DOHH2 (cell line): Measurements from ENCODE around the gene CTAG1B.
"Not testable (repeated sequence)": the region's sequence is repeated elsewhere in the genome, so short reads cannot be mapped to it uniquely, and the experiment has no call there.

Experiments
- H3F3A ChIP-seq: fragments of 200-600 bp; sonication (generic), shearing (Covaris generic); 2 replicates; pipeline ENCODE4 v1.6.0; 2016; ENCODE audit warnings: antibody characterized with exemption, mild to moderate bottlenecking; ENCODE audit not compliant: control insufficient read depth, insufficient read depth
- H3K27ac ChIP-seq: fragments of 200-600 bp; sonication (generic); 2 replicates; pipeline ENCODE4 v1.5.1; 2014; ENCODE audit warnings: low read depth, mild to moderate bottlenecking, low read length, moderate library complexity
- H3K27me3 ChIP-seq: fragments of 200-600 bp; sonication (generic); 2 replicates; pipeline ENCODE4 v1.6.1; 2014; ENCODE audit warnings: mild to moderate bottlenecking, low read length, mixed read lengths; ENCODE audit not compliant: control insufficient read depth
- H3K36me3 ChIP-seq: fragments of 200-600 bp; sonication (generic); 2 replicates; pipeline ENCODE4 v1.6.1; 2014; ENCODE audit warnings: mild to moderate bottlenecking, low read length, moderate library complexity, mixed read lengths; ENCODE audit not compliant: control insufficient read depth
- H3K4me1 ChIP-seq: fragments of 200-600 bp; sonication (generic); 2 replicates; pipeline ENCODE4 v1.6.1; 2014; ENCODE audit warnings: mild to moderate bottlenecking, low read length, mixed read lengths; ENCODE audit not compliant: control insufficient read depth
- H3K4me2 ChIP-seq: fragments of 200-600 bp; sonication (generic); 2 replicates; pipeline ENCODE4 v1.6.0; 2014; ENCODE audit warnings: mild to moderate bottlenecking, low read length, moderate library complexity
- H3K4me3 ChIP-seq: fragments of 200-600 bp; sonication (generic); 2 replicates; pipeline ENCODE4 v1.5.1; 2014; ENCODE audit warnings: mild to moderate bottlenecking, low read length, mixed read lengths
- H3K79me2 ChIP-seq: fragments of 200-600 bp; sonication (generic); 2 replicates; pipeline ENCODE4 v1.6.1; 2014; ENCODE audit warnings: mild to moderate bottlenecking, low read length, mixed read lengths; ENCODE audit not compliant: control insufficient read depth
- H3K9me2 ChIP-seq: fragments of 200-600 bp; sonication (generic); replicated peaks from 2 replicates; pipeline ENCODE4 v1.6.1; 2014; ENCODE audit warnings: mild to moderate bottlenecking, low read length, mixed read lengths; ENCODE audit not compliant: control insufficient read depth
- H3K9me3 ChIP-seq: fragments of 200-600 bp; sonication (generic); 2 replicates; pipeline ENCODE4 v1.6.1; 2014; ENCODE audit warnings: antibody characterized with exemption, low read length, mixed read lengths; ENCODE audit not compliant: control insufficient read depth, insufficient read depth
- H4K20me1 ChIP-seq: fragments of 200-600 bp; sonication (generic); 2 replicates; pipeline ENCODE4 v1.6.0; 2014; ENCODE audit warnings: low read depth, mild to moderate bottlenecking, antibody characterized with exemption, low read length, moderate library complexity; ENCODE audit not compliant: control insufficient read depth, insufficient read depth
- CTCF ChIP-seq: fragments of 200-600 bp; sonication (generic); IDR thresholded peaks from one replicate; pipeline ENCODE4 v1.5.1; 2014; ENCODE audit warnings: antibody characterized with exemption, mild to moderate bottlenecking, low read depth, low read length; ENCODE audit not compliant: poor library complexity, severe bottlenecking
- EZH2phosphoT487 ChIP-seq: fragments of 200-600 bp; sonication (generic); IDR thresholded peaks from 2 replicates; pipeline ENCODE4 v1.6.1; 2017; ENCODE audit warnings: borderline replicate concordance, mild to moderate bottlenecking, antibody characterized with exemption, low read length, moderate library complexity, mixed read lengths

The CTAG1B gene

DNA sequence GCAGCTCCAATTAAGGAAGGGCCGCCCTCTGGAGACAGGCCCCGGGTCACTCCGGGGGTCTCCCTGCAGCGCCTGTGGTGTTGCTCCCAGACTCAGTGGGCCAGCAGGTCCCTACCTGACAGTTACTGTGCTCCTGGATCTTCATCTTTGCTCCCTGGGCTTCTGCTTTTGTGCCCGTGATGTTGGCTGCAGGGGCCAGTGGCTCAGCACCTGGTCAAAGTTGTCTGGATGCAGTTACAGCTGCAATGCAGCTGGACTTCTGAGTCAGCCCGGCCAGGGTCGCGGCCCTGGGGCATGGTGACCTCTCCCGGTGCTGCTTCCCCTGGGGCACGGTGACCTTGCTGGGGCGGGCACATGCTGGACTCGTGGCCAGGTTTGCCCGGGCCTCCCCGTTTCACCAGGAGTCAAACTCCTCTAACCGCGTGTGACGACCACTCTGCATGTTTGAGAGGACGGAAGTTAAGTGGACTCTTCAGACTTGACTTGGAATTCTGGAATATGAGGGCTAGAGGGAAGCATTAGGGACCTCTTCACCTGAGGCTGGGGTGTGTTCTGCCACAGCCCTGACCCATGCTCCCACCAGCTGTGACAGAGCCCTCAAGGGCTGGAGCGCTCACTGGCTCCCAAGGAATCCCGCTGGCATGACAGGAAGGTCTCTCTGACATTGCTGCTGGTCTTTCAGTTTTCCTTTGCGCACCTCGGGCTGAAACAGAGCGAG is 30.6 kb upstream of the CTAG1B start:
- Histone ChIP-seq H3K9me3 (no peaks in the 10 kb centered on the region), H3K4me3 (no peak overlapping the region), H4K20me1 (no peaks in the 10 kb centered on the region), H3K36me3 (no peaks in the 10 kb centered on the region), H3K27ac (no peak overlapping the region), H3K4me2 (no peak overlapping the region), H3K27me3 (no peaks in the 10 kb centered on the region), H3K9me2 (no peaks in the 10 kb centered on the region), H3F3A (no peaks in the 10 kb centered on the region), H3K79me2 (no peaks in the 10 kb centered on the region), H3K4me1 (no peaks in the 10 kb centered on the region)
- TF ChIP-seq CTCF, result no peak
- TF ChIP-seq EZH2phosphoT487, result no peak

GRCh38 chrX:154648931-154649330 is 29.8 kb upstream of the CTAG1B start:
- Histone ChIP-seq H3K4me1 (no peaks in the 10 kb centered on the region), H3F3A (no peaks in the 10 kb centered on the region), H3K79me2 (no peaks in the 10 kb centered on the region), H4K20me1 (no peaks in the 10 kb centered on the region), H3K9me3 (no peaks in the 10 kb centered on the region), H3K36me3 (no peaks in the 10 kb centered on the region), H3K27ac (no peak overlapping the region), H3K4me2 (no peak overlapping the region), H3K4me3 (no peak overlapping the region), H3K27me3 (no peaks in the 10 kb centered on the region), H3K9me2 (no peaks in the 10 kb centered on the region)
- TF ChIP-seq EZH2phosphoT487, result no peak
- TF ChIP-seq CTCF, result no peak

DNA sequence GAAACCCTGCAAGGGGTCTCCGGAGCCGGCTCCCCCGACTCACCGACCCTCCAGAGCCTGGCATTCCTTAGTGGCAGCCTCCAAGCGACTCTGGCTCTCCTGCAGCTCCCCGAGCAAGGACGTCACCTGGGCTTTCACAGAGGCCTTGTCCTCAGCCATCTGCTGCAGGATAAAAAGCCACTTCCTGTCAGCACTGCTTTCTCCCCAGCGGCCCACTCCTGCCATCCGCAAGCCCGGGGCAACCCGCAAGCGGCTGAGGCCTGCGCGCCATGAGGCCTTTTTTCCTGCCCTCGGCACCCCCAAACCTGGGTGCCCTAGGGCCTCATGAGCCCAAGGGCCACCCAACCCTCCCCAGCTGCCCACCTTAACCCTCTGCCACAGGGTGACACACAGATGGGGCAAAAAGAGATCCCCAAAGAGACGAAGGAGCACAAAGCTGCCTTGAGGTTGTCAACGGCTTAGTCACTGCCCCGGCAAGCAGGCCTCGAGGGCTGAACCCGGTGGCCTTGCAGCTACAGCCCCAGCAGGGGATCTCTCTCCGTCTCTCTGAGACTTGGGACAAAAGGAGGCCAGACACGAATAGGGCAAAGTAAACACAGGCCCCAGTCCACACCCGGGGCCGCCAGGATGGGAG is 26.8 kb upstream of the CTAG1B start:
- not testable (repeated sequence) for H3K27me3 ChIP-seq, H3F3A ChIP-seq, H3K4me1 ChIP-seq, H3K4me3 ChIP-seq, H3K36me3 ChIP-seq, H3K9me2 ChIP-seq, H3K79me2 ChIP-seq, H3K4me2 ChIP-seq, H3K27ac ChIP-seq, H3K9me3 ChIP-seq, H4K20me1 ChIP-seq

- not testable (repeated sequence) for H3K9me3 ChIP-seq, H4K20me1 ChIP-seq, H3K4me2 ChIP-seq, H3K9me2 ChIP-seq, H3F3A ChIP-seq, H3K27ac ChIP-seq, H3K4me1 ChIP-seq, H3K79me2 ChIP-seq, H3K27me3 ChIP-seq, H3K4me3 ChIP-seq, H3K36me3 ChIP-seq
Observed at GRCh38 chrX:154643708-154644107, 24.6 kb upstream of the CTAG1B start.

DNA sequence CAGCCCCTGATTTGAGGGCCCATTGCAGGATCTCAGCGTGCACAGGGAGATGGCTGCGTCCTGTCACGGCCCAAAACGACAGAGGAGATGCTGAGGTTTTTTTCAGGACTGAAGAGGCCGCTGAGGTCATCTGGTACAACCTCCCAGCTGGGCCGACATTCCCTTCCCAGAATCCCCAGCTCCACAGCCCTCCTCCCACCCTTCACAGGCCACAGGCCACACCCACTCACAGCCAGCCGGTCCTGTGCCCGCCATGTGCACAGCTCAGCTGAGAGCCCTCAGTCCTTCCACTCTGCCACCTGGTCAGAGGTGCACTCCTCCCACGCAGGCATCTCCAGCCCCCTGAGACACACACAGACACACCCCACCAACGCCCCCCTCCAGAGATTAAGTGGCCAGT is 22.7 kb upstream of the CTAG1B start:
- not testable (repeated sequence) for H3K79me2 ChIP-seq, H4K20me1 ChIP-seq, H3F3A ChIP-seq, H3K4me2 ChIP-seq, H3K27ac ChIP-seq, H3K4me3 ChIP-seq, H3K27me3 ChIP-seq, H3K9me2 ChIP-seq, H3K4me1 ChIP-seq, H3K36me3 ChIP-seq, H3K9me3 ChIP-seq

GRCh38 chrX:154633661-154634060 is 14.6 kb upstream of the CTAG1B start:
- not testable (repeated sequence) for H3K4me3 ChIP-seq, H3K27me3 ChIP-seq, H3K27ac ChIP-seq, H3K9me3 ChIP-seq, H3K36me3 ChIP-seq, H3F3A ChIP-seq, H3K9me2 ChIP-seq, H4K20me1 ChIP-seq, H3K79me2 ChIP-seq, H3K4me1 ChIP-seq, H3K4me2 ChIP-seq
